GM21423 (cell line): ENCODE measurements around the gene CSTPP1.
"Not testable (repeated sequence)": the region's sequence is repeated elsewhere in the genome, so short reads cannot be mapped to it uniquely, and the experiment has no call there.

Experiments used
- ATAC-seq: cut with Tn5 transposase; IDR thresholded peaks from one replicate; pipeline ENCODE4 v1.9.1; 2021; ENCODE audit warnings: mild to moderate bottlenecking, moderate library complexity; ENCODE audit not compliant: unreplicated experiment

CSTPP1 gene

DNA sequence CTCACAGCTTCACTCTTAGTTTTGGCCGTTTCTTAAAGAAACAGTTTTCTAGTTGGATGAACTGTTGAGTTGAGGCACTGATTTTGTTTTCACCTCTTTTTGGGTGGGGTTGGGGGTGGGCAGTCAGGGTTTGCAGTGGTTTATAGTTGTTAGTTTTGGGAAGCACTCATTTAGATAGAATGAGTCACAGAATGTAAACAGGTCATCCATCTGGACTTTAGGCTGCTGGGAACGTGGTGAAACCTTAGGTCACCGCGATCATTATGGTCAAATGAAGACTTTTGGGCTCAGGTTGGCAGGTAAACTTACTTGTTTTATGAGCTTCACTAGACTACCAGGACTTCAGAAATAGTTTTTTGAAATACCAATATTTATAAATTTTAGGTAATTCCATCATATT lies 48.4 kb downstream of the CSTPP1 start:
- ATAC-seq = no peak

DNA sequence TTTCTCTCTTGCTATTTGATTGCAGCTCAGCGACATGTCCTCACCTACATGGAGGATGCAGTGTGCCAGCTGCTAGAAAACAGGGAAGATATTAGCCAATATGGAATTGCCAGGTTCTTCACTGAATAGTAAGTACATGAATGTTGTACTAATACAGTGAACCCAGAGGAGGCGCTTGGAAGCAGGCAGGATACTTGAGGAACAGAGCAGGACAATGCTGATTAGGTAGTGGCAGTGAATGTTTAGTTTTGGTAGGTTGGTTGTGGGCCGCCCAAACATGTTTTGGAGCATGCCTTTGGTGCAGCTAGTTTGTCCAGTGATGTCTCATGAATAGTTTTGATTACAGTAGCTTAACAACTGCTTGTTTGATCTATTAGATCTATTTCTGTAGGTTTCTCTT lies 50.6 kb downstream of the CSTPP1 start:
- ATAC-seq = no peak

DNA sequence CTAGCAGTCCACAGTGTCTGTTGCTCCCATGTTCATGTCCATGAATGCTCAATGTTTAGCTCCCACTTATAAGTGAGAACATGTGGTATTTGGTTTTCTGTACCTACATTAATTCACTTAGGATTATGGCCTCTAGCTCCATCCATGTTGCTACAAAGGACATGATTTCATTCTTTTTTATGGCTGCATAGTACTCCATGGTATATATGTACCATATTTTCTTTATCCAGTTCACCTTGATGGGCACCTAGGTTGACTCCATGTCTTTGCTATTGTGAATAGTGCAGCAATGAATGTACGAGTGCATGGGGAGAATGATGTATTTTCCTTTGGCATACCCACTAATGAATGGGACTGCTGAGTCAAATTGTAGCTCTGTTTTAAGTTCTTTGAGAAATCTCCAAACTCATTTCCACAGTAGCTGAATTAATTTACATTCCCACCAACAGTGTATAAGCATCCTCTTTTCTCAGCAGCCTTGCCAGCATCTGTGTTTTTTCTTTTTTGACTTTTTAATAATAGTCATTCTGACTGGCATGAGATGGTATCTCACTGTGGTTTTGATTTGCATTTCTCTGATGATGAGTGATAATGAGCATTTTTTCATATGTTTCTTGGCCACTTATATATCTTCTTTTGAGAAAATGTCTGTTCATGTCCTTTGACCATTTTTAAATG lies 53.4 kb downstream of the CSTPP1 start:
- ATAC-seq = not testable (repeated sequence)

DNA sequence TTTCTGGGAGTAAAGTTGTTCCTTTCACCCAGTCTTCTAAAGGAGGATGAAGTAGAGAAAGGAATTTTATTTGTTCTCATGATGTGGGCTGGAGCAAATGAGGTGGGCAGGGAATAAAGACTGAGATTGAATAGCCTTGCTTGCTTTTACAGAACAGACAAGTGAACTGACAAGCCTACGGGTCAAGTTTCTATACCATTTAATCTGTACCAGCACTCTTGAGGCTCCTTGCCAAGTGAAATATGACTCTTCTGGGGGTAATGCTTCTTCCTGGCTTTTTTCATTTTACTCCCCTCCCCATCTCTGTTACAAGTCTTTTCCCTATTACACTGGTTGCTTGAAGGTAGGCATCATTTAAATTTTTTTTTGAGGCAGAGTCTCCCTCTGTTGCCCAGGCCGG lies 54.8 kb downstream of the CSTPP1 start:
- no peak for ATAC-seq

DNA sequence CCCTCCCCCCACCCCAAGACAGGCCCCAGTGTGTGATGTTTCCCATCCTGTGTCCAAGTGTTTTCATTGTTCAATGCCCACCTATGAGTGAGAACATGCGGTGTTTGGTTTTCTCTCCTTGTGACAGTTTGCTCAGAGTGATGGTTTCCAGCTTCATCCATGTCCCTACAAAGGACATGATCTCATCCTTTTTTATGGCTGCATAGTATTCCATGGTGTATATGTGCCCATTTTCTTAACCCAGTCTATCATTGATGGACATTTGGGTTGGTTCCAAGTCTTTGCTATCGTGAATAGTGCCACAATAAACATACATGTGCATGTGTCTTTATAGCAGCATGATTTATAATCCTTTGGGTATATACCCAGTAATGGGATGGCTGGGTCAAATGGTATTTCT lies 55.8 kb downstream of the CSTPP1 start:
- ATAC-seq = not testable (repeated sequence)

DNA sequence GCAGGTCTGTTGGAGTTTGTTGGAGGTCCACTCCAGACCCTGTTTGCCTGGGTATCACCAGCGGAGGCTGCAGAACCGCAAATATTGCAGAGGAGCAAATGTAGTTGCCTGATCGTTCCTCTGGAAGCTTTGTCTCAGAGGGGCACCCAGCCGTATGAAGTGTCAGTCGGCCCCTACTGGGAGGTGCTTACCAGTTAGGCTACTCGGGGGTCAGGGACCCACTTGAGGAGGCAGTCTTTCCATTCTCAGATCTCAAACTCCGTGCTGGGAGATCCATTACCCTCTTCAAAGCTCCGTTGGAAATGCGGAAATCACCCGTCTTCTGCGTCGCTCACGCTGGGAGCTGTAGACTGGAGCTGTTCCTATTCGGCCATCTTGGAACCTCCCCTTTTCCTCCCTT lies 61.2 kb downstream of the CSTPP1 start:
- not testable (repeated sequence) for ATAC-seq

DNA sequence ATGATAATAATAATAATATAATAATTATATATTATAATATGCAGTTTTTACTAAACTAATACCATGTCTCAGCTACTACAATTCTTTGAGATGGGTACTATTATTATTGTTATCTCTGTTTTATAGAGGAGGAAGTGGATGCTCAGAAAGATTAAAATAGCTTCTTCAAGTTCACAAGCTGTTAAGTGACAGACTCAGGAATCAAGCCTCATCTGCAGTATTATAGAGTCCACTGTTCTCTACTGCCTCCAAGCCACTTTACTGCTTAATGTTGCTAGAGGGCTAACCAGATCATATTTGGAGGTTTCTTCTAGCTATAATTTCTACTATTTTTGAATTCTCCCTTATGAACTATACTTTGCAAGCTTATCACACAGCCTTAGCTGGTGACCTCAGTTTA lies 62.7 kb downstream of the CSTPP1 start:
- no peak for ATAC-seq

DNA sequence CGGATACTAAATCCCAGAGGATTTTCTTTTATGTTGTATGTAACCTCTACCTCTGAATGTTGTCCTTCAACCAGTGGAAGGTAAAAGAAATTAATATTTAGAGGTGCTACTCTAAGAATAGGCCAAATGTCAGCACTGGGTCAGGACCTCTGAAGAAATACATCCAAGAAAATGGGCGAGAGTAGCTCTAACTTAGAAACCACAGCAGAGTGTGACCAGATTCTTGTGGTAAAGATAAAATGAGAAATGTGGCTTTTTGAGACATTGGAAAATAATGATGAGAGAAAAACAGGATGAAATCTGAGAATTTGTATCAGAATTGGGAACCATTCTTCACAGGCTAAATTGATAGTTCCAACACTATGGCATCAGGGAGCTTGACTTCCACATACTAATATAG lies 63.5 kb downstream of the CSTPP1 start:
- ATAC-seq = no peak

DNA sequence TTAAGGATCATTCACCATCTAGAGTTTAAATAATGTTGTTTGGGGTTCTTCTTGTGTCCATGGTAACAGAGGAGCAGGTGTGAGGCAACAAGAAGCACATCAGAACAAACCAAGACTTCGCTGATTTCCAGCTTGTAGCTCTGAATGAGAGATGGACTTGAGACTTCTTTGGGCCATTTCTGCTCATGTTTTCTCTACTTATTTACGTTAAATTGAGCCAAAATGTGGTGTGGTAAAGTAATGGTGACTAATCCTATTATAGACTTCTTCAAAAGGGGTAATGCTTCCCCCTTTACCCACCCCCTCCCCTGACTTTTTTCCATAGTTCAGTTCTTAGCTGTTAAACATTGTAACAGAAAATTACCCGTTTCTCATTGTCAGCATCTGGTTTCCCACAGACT lies 65.2 kb downstream of the CSTPP1 start:
- no peak for ATAC-seq

DNA sequence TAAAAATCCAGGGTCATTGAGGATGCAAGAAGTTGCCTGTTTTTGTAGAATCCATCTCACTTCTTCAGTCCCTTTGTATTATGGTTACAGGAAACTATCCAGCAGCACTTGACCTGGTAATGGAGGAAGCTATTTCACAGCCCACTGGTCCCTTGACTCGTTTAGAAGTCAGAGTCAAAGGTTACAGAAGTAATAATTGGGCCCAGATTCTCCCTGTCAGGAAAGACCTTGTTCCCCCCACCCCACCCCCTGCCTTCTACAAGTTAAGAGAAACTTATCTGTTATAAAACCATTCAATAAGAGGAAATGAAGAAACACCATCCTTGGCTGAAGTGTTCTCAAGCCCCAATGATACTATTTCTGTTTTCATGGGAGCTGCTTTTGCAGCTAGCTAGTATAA lies 65.8 kb downstream of the CSTPP1 start:
- no peak for ATAC-seq

DNA sequence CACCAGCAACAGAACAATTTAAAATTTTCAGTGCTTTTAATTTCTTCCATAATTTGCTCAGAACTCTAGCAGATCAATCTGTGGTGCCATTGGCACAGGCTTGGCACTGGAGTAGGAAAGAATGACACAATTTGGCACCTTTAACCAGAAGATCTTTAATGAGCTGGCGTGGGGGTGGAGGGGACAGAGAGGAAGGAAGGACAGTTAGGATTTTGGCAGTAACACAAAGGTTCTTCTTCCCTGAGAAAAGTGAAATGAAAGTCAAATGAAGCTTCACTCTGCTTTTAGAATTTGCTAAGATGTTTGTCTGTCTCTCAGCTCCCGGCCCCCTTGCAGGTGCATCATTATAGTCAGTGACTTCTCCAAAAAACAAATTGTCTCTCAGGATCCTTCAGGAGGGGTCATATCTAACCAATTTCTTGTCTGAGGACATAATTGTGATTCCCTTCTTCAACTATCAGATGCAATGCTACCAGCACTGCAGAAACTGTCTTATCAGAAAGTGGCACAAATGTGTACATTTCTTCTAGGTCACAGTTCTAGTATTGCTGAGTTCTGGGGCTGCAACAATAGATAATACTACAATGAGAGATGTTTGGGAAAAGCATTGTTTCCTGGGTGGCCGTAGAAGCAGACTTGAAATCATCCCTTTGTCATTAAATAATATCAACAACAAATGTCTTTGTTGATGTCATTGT lies 66.8 kb downstream of the CSTPP1 start:
- ATAC-seq = no peak

DNA sequence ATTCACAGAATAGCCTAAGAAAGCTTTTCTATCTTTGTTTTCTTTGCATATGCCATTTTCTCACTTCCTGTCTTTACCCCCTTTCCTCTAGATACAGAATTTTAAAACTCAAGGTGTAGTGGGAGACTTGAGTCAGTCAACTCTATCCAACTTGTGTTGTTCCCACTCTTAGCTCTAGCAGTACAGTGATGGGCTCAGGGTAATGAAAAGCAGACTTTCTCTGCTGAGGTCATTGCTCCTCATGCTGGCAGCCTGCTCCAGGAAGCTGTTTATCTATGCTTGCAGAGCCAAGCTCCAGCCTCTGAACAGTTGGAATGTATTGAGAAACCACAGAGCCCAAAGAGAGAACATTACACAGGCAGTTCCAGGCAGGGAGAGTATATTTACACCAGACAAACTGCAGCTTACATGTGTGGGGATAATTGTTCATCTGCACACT lies 68.1 kb downstream of the CSTPP1 start:
- ATAC-seq = no peak

DNA sequence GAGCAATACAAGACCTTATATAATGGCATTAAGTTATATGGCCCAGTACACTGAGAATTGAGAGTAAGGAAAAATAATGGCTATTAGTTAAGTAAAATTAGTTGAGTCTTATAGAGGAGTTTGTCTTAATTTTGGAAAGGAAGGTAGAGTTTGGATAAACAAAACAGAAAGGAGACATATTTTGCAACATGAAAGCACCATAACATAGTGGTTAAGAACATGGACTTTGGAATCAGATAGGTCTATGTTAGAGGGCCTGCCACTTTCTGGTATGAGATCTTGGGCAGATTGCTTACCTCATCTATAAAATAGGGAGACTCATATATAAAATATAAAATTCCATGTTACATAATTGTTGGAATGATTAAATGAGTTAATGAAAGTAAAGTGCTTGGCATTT lies 68.9 kb downstream of the CSTPP1 start:
- no peak for ATAC-seq

DNA sequence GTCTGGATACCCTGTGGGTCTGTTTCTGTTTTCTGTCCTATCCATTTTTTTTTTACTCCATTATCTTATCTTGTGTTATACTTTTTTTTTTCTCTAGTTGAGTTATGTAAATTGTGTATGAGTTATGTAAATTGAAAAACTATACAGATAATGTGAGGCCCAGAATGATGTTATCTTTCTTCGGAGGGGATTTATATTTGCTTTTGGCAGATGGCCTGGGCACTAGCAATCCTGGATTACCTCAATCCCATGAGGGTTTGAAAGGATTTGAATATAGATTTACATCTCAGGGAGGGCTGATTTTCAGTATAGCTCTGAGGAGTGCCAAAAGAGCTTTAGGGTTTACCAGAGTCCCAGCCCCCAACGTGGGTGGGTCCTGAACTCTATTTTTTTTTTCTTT lies 71.0 kb downstream of the CSTPP1 start:
- ATAC-seq = no peak

DNA sequence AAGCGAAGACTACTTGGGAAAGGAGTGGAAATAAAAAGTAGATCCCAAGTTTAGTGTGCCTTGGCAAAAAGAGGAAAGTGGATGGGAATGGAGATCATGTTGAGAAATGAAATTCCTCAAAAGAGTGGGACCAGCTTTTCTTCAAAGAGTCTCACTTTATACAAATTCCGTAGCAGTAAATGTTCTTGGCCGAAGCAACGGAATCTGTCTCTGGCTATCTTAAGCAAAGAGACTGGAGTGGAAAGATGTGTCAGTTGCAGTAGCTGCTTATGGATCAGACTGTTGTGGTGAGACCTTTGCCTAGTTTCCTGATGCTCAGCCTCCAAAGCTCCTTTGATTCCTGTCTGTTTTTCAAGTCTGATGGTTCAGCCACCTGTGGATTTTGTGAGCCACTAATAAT lies 73.6 kb downstream of the CSTPP1 start:
- ATAC-seq = no peak

DNA sequence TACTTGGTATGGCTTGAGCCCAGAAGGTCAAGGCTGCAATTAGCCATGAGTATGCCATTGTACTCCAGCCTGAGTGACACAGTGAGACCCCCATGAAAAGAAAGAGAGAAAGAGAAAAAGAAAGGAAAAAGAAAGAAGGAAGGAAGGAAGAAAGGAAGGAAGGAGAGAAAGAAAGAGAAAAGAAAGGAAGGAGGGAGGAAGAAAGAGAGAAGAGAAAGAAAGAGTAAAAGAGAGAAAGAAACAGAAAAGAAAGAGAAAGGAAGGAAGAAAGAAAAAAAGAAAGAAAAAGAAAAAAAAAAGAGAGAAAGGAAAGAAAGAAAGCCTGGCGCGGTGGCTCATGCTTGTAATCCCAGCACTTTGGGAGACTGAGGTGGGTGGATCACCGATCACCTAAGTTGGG lies 77.5 kb downstream of the CSTPP1 start:
- ATAC-seq = no peak

DNA sequence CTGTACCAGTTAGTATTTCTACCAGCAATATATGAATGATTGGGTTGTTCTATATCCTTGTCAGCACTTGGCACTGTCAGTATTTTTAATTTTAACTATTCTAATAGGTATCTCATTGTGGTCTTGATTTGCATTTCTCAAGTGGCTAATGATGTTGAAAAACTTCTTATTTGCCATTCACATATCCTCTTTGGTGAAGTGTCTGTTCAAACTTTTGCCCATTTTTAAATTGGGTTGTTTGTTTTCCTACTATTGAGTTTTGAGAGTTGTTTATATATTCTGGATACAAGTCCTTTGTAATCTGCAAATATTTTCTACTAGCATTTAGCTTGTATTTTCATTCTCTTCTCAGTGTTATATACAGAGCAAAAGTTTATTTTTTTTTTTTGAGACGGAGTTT lies 82.1 kb downstream of the CSTPP1 start:
- ATAC-seq = no peak

DNA sequence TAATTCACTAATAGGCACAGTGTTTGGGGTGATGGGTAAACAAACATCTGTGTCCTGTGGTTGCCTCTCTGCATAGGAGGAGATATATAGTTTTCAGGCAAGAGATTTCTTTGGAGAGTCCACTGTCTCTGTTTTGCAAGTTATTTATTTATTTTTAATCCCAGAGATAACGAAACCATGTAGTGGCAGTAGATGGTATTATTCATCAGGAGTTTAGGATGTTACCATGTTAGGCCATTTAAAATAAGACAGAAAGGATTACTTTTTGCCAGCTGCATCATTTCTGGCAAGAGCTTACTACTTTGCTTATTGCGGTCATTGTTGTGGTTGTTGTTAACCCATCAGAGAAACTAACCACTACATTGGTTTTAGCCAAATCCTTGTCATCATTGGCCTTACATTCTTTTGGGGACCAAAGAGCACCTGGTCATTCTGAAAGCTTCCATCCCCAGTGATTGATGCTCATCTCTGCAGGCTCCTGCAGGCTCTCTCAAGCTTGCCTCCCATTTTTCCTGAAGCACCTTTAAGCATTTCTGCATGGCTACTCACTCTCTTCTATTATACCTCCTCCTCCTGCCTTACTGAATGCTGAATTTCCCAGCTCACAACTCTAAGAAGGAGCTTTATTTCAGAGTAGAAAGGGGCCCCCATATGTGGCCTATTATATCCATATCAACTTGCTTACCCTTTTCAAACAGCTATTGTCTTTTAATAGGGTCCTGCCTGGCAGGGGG lies 84.4 kb downstream of the CSTPP1 start:
- no peak for ATAC-seq

DNA sequence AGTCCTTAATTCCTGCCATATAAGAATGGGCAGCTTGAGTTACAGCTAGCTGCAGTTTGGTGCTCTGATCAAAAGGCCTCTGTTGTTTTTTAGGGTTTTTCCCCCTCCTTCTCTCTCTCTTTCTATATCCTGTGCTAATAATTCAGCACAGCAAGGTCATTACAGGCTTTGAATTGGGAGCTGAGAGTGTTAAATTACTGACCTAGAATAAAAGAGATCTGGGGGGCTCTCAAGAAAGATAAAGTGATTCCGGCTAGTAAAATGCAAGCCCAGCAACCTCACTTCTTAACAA lies 84.9 kb downstream of the CSTPP1 start:
- no peak for ATAC-seq

DNA sequence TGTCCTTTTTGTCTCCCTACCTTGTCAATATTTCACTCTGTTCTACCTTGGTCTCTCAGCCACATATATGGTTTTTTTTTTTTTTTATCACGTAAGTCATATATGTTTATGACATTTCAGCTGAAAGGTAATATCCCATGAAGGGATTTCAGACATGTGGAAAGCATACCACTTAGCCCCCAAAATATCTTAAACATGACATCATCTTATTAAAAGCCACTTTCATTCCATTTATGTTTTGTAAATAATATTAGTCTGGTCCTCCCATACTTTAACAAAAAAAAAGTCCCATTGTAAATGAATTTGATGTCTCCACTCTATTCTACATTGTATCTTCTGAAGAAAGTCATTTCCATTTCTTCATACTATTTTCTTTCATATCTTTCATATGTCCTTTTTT lies 85.4 kb downstream of the CSTPP1 start:
- no peak for ATAC-seq

DNA sequence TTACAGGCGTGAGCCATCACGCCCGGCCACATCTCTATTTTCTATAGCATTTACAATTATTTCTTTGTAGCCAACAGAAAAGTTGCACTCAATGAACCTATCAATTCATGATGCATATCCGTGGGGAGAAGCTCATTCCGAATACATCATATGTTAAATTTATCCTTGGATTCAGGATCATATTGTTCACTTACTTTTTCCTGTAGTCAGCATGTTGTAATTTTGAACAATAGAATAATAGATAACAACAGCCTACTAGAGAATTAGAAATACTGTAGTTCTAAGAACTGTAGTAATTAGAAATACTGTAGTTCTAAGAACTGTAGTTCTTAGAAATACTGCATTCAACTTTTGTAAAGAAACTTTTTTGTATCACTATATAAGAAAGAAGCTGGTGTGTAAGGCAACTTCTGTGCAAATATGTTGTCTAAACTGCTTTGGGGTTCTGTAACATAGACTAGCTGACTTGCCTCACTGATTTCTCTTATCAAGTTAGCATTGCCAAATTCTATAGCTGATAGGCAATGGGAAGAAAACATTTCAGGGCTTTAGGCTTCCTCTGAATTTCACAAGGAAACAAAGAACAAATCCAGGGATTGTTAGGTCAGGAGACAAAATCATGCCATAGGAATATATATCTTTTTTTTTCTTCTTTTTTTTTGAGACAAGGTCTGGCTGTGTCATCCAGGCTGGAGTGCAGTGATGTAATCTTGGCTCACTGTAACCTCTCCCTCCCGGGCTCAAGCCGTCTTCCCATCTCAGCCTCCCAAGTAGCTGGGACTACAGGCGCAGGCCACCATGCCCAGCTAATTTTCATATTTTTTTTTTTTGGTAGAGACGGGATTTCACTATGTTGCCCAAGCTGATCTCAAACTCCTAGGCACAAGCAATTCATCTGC lies 91.9 kb downstream of the CSTPP1 start:
- ATAC-seq = no peak
